ENCODE measurements around the gene PCDHA9.
"Not testable (repeated sequence)": the region's sequence is repeated elsewhere in the genome, so short reads cannot be mapped to it uniquely, and the experiment has no call there.

Gene PCDHA9

GRCh38 chr5:140848139-140849102 is at the start of gene PCDHA9:
Gene PCDHA9, plus strand, starts transcription at chr5:140848382. Its CDS starts 114 bp downstream, at chr5:140848496.
- DNase-seq (ENCODE audit: low read depth, low spot score), result not testable (repeated sequence)

- DNase-seq (ENCODE audit: low read depth, low spot score), result no peak
These were observed 47.2 kb upstream of the PCDHA9 start, which contains the start of gene PCDHA3 for GRCh38 chr5:140800816-140801493. Gene PCDHA3, plus strand, starts transcription at chr5:140801057.

- no peak for DNase-seq (ENCODE audit: low read depth, low spot score)
These were observed 46.7 kb upstream of the PCDHA9 start for GRCh38 chr5:140801494-140801841.

- not testable (repeated sequence) for DNase-seq (ENCODE audit: low read depth, low spot score)
These were observed 45.8 kb upstream of the PCDHA9 start for GRCh38 chr5:140802381-140802780.

- no peak for DNase-seq (ENCODE audit: low read depth, low spot score)
These were observed 45.4 kb upstream of the PCDHA9 start for GRCh38 chr5:140802781-140803271.

GRCh38 chr5:140806834-140807775 is 41.1 kb upstream of the PCDHA9 start, which contains the start of gene PCDHA4:
Gene PCDHA4, plus strand, starts transcription at chr5:140807068.
- no peak for DNase-seq (ENCODE audit: low read depth, low spot score)

GRCh38 chr5:140808241-140808888 is 39.8 kb upstream of the PCDHA9 start:
- DNase-seq (ENCODE audit: low read depth, low spot score), result not testable (repeated sequence)

GRCh38 chr5:140808889-140809291 is 39.3 kb upstream of the PCDHA9 start:
- no peak for DNase-seq (ENCODE audit: low read depth, low spot score)

GRCh38 chr5:140821375-140822280 is 26.6 kb upstream of the PCDHA9 start, which contains the start of gene PCDHA5:
Gene PCDHA5, plus strand, starts transcription at chr5:140821613.
- no peak for DNase-seq (ENCODE audit: low read depth, low spot score)

GRCh38 chr5:140822281-140822629 is 25.9 kb upstream of the PCDHA9 start:
- no peak for DNase-seq (ENCODE audit: low read depth, low spot score)

- not testable (repeated sequence) for DNase-seq (ENCODE audit: low read depth, low spot score)
These were observed 25.2 kb upstream of the PCDHA9 start for GRCh38 chr5:140822969-140823368.

- DNase-seq (ENCODE audit: low read depth, low spot score), result no peak
These were observed 24.7 kb upstream of the PCDHA9 start for GRCh38 chr5:140823475-140823874.

GRCh38 chr5:140827704-140828361 is 20.3 kb upstream of the PCDHA9 start, which contains the start of gene PCDHA6:
Gene PCDHA6, plus strand, starts transcription at chr5:140827960. Its CDS starts 132 bp downstream, at chr5:140828092.
- DNase-seq (ENCODE audit: low read depth, low spot score), result no peak

- peak; percentile 23 for DNase-seq (ENCODE audit: low read depth, low spot score)
These were observed 19.8 kb upstream of the PCDHA9 start for GRCh38 chr5:140828362-140828737.

GRCh38 chr5:140829511-140830501 is 18.4 kb upstream of the PCDHA9 start:
- DNase-seq (ENCODE audit: low read depth, low spot score), result not testable (repeated sequence)

- DNase-seq (ENCODE audit: low read depth, low spot score), result no peak
These were observed 14.2 kb upstream of the PCDHA9 start, which contains the start of gene PCDHA7 for GRCh38 chr5:140833993-140834392. Gene PCDHA7, plus strand, starts transcription at chr5:140834269. Its CDS starts 115 bp downstream, at chr5:140834384.

- not testable (repeated sequence) for DNase-seq (ENCODE audit: low read depth, low spot score)
These were observed 13.7 kb upstream of the PCDHA9 start for GRCh38 chr5:140834439-140835008.
